ELR (cell line): ENCODE measurements around the gene EIF4G3.
"Not testable (repeated sequence)": the region's sequence is repeated elsewhere in the genome, so short reads cannot be mapped to it uniquely, and the experiment has no call there.

Experiments used
- DNase-seq: peaks from one replicate; pipeline ENCODE4 v3.0.0-alpha.2; 2015; ENCODE audit warnings: low read depth

Gene EIF4G3

GRCh38 chr1:21153388-21153787 is 23.3 kb downstream of the EIF4G3 start:
- no peak for DNase-seq

DNA sequence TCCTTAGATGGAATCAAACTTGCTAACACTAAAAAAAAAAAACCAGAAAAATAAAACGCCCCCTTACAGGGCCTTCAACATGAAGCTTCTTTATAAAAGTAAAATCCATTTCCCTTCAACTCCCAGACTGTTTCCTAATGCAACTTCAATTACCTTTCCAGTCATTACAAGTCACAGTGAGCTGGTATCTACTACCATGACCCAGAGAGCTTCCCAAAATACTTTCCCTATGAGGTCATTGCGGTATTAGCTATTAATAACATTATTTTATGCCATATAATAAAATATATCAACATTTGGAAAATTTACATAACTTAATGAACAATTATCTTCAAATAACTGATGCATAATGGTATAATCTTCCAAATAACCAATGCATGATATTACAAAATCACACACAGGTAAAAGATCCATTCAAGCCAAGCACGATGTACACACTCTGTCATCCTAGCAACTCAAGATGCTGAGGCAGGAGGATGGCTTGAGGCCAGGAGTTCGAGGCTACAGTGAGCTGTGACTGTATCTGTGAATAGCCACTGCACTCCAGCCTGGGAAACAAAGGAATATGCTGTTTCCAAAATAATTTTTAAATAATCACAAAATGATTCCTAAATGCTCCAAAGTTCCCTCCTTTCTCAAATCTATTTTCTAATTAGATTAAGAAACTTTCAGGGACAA is 24.1 kb downstream of the EIF4G3 start:
- DNase-seq: peak; percentile 28

GRCh38 chr1:21149855-21150432 is 26.8 kb downstream of the EIF4G3 start:
- DNase-seq: peak; percentile 95

DNA sequence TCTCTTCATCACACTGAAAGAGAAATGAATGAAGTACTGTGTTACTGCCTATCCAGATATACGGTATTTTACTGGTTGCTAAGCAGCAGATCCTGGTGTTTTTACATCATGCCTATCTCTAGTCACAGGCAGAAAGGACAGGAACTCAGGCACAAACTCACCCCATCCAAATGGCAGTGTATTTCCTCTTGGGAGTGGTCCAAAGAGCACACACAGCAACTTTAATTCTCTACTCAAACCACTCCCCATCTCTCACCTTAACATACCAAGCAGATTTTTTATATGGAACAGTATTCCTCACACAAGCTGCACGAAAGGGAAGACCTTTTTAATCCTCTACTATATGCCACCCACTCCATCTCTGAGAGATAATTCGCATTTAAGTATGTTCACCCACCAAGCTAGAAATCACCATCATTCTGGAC is 27.3 kb downstream of the EIF4G3 start:
- DNase-seq: peak; percentile 42

GRCh38 chr1:21143752-21144151 is 32.9 kb downstream of the EIF4G3 start:
- no peak for DNase-seq

GRCh38 chr1:21143138-21143537 is 33.6 kb downstream of the EIF4G3 start:
- no peak for DNase-seq

- DNase-seq: no peak
Observed at GRCh38 chr1:21141030-21141429, 35.7 kb downstream of the EIF4G3 start.

DNA sequence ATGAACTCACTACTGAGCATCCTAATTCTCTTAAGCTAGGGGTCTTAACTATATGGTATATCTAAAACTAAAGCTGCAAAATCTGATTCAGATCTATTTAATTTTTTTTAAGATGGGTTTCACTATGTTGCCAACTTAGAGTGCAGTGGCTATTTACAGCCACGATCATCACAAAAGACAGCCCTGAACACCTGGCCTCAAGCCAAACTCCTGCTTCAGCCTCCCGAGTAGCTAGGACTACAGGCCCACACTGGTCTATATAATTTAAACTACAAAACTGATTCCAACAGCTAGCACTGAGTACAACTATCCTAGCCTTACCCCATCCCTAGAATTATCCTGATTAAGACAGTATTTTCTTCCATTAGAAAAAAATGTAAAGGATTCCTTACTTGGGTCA is 37.1 kb downstream of the EIF4G3 start:
- DNase-seq: no peak

- DNase-seq: not testable (repeated sequence)
Observed at GRCh38 chr1:21136344-21136743, 40.4 kb downstream of the EIF4G3 start.

- no peak for DNase-seq
Observed at GRCh38 chr1:21131200-21131599, 45.5 kb downstream of the EIF4G3 start.

DNA sequence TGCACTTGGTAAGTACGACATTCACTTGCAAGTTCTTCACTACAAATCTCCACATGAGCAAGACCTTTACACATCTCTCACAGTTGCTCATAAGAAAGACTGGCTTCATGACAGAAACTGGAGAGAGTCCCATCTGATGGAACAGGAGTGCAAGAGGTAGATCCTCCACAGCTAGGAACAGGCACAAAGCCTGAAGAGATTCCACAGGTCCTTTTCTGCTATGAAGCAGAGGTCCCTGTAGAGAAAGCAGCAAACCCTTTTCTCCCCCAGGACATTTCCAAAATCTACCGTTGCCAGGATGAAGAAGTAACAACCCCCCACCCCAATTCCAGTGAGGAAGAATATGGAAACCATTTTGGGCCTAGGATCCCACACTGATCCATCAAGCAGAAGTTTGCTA is 47.3 kb downstream of the EIF4G3 start:
- no peak for DNase-seq

DNA sequence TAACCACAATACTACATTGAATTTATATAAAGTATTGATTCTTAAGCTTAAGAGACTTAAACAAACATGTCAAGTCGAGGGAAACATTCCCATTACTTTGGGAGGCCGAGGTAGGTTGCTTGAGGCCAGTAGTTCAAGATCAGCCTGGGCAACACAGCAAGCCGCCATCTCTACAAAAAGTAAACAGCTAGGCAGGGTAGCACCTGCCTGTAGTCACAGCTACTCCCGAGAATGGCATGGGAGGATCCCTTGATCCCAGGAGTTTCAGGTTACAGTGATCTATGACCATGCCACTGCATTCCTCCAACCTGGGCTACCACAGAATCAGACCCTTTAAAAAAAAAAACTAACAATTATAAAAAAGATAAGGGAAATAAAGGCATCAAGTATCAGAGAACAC is 50.4 kb downstream of the EIF4G3 start:
- no peak for DNase-seq

- DNase-seq: peak; percentile 62
Observed at GRCh38 chr1:21124846-21125245, 51.9 kb downstream of the EIF4G3 start.

- DNase-seq: no peak
Observed at GRCh38 chr1:21123287-21123948, 53.3 kb downstream of the EIF4G3 start.

- peak; percentile 6 for DNase-seq
Observed at GRCh38 chr1:21121764-21122471, 54.8 kb downstream of the EIF4G3 start.

GRCh38 chr1:21118167-21118566 is 58.5 kb downstream of the EIF4G3 start:
- DNase-seq: no peak

DNA sequence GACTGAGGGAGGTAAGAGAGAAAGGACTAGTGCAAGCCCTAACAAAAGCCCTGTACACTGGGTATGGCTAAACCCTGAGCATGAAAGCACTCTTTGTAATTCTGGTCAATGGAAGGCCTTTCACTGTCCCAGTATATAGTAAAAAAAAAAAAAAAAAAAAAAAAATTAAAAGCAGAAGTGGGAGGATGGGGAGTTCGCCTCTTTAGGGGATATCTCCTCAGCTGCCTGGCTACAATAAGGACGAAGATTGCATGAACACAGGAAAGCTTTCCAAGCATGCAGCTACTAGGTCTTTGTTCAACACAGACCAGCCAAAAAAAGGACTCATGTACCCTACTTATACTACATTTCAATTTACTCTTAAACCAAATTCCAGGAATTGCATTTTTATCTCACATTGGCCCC is 59.1 kb downstream of the EIF4G3 start:
- DNase-seq: no peak

GRCh38 chr1:21117159-21117558 is 59.5 kb downstream of the EIF4G3 start:
- DNase-seq: no peak

DNA sequence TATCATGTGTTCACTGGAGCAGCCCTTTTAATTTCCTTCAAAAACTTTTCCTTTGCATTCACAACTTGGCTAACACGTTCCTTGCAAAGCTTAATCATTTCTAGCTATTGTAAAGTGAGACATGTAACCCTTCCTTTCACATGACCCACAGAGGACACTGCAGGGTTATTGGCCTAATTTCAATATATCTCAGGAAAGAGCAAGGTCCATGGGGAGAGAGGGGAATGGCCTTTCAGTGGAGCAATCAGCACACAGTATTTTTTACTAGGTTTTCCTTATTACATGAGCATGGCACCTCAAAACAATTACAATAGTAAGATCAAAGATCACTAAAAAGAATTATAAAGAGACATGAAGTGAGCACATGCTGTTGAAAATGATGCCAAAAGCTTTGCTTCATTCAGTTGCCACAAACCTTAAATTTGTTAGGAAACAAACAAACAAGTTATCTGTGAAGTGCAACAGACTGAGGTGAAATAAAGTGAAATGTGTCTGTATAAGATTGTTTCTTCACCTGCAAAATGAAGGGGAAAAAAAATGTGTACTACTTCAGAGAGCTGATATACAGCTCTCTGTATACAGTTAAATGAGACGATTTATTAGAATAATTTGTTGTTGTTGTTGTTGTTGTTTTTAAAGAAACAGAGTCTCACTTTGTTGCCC is 61.5 kb downstream of the EIF4G3 start:
- no peak for DNase-seq

- DNase-seq: no peak
Observed at GRCh38 chr1:21114431-21114830, 62.3 kb downstream of the EIF4G3 start.

DNA sequence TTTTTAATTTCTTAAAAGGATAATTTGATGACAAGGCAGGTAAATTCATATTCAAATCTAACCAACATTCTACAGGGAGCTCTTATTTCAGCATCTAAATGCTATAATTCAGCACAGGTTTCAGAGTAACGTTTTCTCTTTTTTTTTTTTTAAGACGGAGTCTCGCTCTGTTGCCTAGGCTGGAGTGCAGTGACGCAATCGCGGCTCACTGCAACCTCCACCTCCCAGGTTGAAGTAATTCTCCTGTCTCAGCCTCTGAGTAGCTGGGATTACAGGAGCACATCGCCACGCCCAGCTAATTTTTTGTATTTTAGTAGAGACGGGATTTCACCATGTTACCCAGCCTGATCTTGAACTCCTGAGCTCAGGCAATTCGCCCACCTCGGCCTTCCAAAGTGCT is 66.5 kb downstream of the EIF4G3 start:
- no peak for DNase-seq

DNA sequence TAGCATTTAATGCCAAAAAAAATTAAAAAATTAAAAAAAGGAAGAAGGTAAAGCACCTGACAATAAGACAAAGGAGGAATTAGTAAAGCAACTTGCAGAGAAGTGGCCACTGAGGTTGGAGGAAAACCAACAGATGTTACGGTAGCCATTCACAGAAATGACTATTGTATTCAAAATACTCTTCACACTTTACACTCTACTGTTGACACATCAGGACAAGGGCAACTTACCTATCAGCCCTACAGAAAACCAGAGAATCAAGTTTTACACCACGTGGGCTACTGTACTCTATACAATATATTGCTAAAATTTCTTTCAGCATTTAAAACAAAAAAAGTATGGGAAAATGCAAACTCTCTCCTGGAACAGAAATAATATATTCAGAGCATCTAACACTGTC is 70.0 kb downstream of the EIF4G3 start:
- DNase-seq: no peak
